ENCODE data around the gene OSBPL8. TPM values are rescaled to one million over a fixed set of nuclear protein-coding genes. Genes with fewer than 3 reads are reported as not detected.

OSBPL8 gene
- total and polyA plus RNA-seq, 9 of the 15 experiments (the other 6 are each of a cell fraction or from before 2014, with no cell fraction given) = 17.4 to 82.7 (median 42.8) TPM

DNA sequence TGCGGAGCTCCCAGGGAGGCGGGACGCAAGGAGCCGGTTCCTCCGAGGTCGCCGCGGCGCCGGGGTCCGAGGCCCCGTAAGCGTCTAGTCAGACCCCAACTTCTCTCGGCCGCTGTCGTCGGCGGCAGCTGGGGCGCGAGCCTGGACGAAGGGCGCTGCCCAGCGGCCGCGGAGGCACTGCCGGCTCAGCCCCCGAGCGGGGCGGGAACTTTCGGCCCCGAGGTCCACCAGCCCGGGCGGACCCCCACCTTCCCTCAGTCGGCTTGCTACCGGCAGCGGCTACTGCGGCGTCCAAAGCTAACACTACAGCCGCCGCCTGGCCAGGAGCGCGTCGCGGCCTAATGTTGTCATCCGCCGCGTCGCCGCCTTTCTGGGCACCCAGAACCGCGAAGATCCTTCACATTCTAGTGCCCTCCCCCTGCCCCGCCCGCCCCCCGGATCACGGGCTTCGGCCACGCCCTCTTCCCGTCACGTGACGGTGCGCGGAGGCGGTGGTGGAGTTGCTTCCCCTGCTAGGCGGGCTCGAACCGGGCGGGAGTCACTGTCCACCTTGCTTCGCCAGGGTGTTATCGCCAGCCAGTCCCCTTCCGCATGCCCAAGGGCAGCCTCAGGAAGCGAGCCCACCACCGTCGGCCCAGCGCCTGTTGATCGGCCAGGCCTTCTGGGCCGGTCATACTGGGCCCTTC, at the start of gene OSBPL8 (continued):
- TF ChIP-seq ZFP36 (IDR thresholded peaks at IDR 0.05; ENCODE audit: low read depth, low read length, partially characterized antibody) (no peak), ZNF24 (IDR thresholded peaks at IDR 0.05) (no peak), ZBTB8A (IDR thresholded peaks at IDR 0.05; ENCODE audit: partially characterized antibody) (no peak), POU5F1 (IDR thresholded peaks at IDR 0.05; ENCODE audit: borderline replicate concordance, low read depth, low read length, partially characterized antibody) (no peak), IRF2 (CRISPR knock-in tag; IDR thresholded peaks at IDR 0.05) (no peak), SRF (CRISPR knock-in tag; IDR thresholded peaks at IDR 0.05) (0 out of 4 replicates have a peak, but pooled peaks of 1 of the 2 experiments have one; percentile 19), ETV1 (tag; conservative IDR thresholded peaks at IDR 0.05; ENCODE audit: low read depth) (peak; percentile 71), IFI16 (CRISPR knock-in tag; IDR thresholded peaks at IDR 0.05) (no peak), CREB1 (IDR thresholded peaks at IDR 0.05) (peak; percentile 98), CREB1 (CRISPR knock-in tag; IDR thresholded peaks at IDR 0.05) (peak; percentile 98), CBX2 (IDR thresholded peaks at IDR 0.05; ENCODE audit: insufficient read depth, low read length, poor library complexity, severe bottlenecking) (no peak), ZNF133 (CRISPR knock-in tag; IDR thresholded peaks at IDR 0.05) (no peak), HDGF (IDR thresholded peaks at IDR 0.05) (no peak), NFATC3 (IDR thresholded peaks at IDR 0.05) (no peak), ZNF347 (CRISPR knock-in tag; IDR thresholded peaks at IDR 0.05; ENCODE audit: low read depth) (no peak), PTTG1 (tag; IDR thresholded peaks at IDR 0.05; ENCODE audit: low read depth) (no peak), ZKSCAN1 (IDR thresholded peaks at IDR 0.05; ENCODE audit: low read depth, low read length) (peak; percentile 87), MEF2D (tag; conservative IDR thresholded peaks at IDR 0.05; ENCODE audit: low read depth) (no peak)
- TF ChIP-seq, protein P1, sequence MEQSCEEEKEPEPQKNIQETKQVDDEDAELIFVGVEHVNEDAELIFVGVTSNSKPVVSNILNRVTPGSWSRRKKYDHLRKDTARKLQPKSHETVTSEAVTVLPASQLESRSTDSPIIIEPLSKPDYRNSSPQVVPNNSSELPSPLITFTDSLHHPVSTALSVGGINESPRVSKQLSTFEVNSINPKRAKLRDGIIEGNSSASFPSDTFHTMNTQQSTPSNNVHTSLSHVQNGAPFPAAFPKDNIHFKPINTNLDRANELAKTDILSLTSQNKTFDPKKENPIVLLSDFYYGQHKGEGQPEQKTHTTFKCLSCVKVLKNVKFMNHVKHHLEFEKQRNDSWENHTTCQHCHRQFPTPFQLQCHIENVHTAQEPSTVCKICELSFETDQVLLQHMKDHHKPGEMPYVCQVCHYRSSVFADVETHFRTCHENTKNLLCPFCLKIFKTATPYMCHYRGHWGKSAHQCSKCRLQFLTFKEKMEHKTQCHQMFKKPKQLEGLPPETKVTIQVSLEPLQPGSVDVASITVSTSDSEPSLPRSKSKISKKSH (CRISPR knock-in tag; IDR thresholded peaks at IDR 0.05) = no peak
- TF ChIP-seq, protein P2, sequence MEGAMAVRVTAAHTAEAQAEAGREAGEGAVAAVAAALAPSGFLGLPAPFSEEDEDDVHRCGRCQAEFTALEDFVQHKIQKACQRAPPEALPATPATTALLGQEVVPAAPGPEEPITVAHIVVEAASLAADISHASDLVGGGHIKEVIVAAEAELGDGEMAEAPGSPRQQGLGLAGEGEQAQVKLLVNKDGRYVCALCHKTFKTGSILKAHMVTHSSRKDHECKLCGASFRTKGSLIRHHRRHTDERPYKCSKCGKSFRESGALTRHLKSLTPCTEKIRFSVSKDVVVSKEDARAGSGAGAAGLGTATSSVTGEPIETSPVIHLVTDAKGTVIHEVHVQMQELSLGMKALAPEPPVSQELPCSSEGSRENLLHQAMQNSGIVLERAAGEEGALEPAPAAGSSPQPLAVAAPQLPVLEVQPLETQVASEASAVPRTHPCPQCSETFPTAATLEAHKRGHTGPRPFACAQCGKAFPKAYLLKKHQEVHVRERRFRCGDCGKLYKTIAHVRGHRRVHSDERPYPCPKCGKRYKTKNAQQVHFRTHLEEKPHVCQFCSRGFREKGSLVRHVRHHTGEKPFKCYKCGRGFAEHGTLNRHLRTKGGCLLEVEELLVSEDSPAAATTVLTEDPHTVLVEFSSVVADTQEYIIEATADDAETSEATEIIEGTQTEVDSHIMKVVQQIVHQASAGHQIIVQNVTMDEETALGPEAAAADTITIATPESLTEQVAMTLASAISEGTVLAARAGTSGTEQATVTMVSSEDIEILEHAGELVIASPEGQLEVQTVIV (CRISPR knock-in tag; IDR thresholded peaks at IDR 0.05; ENCODE audit: borderline replicate concordance) = no peak
- TF ChIP-seq, protein P3, sequence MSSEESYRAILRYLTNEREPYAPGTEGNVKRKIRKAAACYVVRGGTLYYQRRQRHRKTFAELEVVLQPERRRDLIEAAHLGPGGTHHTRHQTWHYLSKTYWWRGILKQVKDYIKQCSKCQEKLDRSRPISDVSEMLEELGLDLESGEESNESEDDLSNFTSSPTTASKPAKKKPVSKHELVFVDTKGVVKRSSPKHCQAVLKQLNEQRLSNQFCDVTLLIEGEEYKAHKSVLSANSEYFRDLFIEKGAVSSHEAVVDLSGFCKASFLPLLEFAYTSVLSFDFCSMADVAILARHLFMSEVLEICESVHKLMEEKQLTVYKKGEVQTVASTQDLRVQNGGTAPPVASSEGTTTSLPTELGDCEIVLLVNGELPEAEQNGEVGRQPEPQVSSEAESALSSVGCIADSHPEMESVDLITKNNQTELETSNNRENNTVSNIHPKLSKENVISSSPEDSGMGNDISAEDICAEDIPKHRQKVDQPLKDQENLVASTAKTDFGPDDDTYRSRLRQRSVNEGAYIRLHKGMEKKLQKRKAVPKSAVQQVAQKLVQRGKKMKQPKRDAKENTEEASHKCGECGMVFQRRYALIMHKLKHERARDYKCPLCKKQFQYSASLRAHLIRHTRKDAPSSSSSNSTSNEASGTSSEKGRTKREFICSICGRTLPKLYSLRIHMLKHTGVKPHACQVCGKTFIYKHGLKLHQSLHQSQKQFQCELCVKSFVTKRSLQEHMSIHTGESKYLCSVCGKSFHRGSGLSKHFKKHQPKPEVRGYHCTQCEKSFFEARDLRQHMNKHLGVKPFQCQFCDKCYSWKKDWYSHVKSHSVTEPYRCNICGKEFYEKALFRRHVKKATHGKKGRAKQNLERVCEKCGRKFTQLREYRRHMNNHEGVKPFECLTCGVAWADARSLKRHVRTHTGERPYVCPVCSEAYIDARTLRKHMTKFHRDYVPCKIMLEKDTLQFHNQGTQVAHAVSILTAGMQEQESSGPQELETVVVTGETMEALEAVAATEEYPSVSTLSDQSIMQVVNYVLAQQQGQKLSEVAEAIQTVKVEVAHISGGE (CRISPR knock-in tag; IDR thresholded peaks at IDR 0.05) = peak in 1 of 3 experiments; percentile 66; a peak in 3 of 6 replicates
